ENCODE results near the gene C22orf39.

DNA sequence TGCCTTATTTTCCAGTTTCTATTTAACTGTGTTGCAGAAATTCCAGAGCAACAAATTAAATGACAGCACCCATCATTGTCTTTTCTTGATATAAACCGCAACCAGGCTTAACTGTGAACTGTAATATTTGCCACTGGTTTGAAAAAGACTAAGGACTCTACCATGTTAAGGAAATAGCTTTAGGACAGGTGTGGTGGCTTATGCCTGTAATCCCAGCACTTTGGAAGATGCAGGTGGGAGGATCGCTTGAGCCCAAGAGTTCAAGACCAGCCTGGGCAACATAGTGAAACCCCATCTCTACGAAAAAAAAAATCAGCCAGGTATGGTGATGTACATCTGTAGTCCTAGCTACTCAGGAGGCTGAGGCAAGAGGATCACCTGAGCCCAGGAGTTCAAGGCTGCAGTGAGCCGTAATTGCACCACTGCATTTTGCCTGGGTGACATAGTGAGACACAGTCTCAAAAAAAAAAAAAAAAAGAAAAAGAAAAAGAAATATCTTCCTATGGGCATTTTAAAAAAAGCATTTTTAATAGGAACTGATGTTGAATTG is 44.8 kb downstream of the C22orf39 start:
- TF ChIP-seq POLR2AphosphoS5 (IDR thresholded peaks at IDR 0.05): no peak
- no peak for TF ChIP-seq POLR2A (IDR thresholded peaks at IDR 0.05)

Data from breast epithelium (tissue), 3 donors.